GM12875 (cell line): ENCODE measurements around the gene SYTL5.

Experiments
- H3K4me3 ChIP-seq: one replicate; pipeline ENCODE4 v1.5.1; 2011; ENCODE audit warnings: low read depth, low read length, control low read depth
- TF ChIP-seq, protein P1 (sequence below): IDR thresholded peaks from 2 replicates; pipeline ENCODE4 v1.5.1; 2011; ENCODE audit warnings: low read depth, mild to moderate bottlenecking, control low read depth, inconsistent platforms, low read length, moderate library complexity, borderline replicate concordance; ENCODE audit not compliant: insufficient read depth

SYTL5 gene

DNA sequence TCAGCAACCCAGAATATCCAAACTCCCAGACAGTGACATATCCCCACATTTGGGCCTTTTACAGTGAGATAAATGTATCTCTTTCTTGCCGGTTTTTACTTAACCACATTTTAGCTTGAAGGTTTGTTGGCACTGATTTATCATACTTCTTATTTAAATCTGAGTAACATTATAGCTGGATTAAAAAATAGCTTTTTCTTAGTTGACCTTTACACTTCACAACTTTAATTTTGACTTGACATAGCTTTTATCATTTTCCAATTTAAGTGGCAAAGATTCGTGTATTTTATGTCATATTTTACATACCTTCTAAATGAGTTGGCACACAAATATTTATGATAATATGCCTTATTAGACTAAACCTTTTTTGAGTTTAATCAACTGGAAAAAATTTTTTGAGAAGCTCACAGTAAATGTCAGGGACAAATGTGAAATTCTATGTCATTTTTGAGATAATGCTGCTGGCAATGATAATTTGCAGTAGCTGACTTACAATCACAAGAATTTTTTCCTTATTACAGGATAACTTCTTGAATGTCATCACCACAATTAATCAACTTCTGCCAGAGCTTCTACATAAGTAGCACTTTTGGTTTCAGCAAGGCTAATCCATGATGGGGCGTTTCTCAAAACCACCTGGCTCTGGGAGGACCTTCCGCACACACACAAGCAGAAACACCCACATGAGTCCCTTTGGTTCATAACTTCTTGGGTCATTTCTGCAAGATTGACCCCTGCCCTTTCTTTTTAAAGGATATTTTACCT, 80.3 kb downstream of the SYTL5 start:
- H3K4me3 ChIP-seq, result no peak overlapping the region
- TF ChIP-seq, protein P1, sequence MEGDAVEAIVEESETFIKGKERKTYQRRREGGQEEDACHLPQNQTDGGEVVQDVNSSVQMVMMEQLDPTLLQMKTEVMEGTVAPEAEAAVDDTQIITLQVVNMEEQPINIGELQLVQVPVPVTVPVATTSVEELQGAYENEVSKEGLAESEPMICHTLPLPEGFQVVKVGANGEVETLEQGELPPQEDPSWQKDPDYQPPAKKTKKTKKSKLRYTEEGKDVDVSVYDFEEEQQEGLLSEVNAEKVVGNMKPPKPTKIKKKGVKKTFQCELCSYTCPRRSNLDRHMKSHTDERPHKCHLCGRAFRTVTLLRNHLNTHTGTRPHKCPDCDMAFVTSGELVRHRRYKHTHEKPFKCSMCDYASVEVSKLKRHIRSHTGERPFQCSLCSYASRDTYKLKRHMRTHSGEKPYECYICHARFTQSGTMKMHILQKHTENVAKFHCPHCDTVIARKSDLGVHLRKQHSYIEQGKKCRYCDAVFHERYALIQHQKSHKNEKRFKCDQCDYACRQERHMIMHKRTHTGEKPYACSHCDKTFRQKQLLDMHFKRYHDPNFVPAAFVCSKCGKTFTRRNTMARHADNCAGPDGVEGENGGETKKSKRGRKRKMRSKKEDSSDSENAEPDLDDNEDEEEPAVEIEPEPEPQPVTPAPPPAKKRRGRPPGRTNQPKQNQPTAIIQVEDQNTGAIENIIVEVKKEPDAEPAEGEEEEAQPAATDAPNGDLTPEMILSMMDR, result no peak

DNA sequence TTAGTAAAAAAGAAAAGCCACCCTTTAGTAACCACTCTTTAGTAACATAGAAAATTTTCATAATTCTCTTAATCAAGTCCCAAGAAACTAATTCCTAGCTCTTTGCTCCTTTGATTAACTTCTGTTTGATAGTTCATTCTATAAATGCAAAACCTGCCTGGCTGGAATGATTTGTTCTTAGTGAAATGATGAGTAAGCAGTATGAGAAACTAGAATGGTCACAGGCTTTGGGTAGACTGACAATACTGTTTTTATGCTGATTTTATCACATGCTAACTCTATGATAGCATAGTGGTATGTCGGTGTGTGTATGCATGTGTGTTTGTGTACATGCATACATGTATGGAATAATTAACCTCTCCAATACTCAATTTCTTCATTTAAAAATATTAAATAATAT, 81.2 kb downstream of the SYTL5 start:
- no peak overlapping the region for H3K4me3 ChIP-seq
- TF ChIP-seq, protein P1, result no peak

DNA sequence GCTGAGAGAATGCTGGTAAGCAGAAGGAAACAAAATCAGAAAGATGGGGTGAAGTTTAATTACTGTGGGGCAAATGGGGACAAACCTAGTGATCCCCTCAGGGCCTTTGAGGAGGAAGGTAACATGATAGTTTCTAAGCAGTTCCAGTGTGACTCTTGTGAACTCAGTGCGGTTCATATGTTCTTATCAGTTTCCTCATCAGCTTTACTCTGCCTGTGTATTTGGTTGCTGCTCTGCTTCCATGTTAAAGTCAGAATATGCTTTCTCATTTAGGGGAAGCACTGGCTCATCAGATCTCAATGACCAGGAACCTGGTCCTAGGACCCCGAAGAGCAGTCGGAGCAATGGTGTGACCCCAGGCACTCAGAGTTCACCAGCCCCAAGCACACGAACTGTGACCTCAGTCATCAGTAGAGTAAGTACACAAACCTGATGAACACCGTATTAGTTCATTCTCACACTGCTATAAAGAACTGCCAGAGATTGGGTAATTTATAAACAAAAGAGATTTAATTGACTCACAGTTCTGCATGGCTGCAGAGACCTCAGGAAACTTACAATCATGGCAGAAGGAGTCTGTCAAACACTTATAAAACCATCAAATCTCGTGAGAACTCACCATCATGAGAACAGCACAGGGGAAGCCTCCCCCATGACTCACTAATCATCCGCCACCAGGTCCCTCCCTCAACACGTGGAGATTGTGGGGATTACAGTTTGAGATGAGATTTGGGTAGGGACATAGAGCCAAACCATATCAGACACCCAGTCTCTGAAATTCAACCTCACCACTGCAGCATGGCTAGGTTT, 83.0 kb downstream of the SYTL5 start:
- TF ChIP-seq, protein P1, result no peak
- no peak overlapping the region for H3K4me3 ChIP-seq

DNA sequence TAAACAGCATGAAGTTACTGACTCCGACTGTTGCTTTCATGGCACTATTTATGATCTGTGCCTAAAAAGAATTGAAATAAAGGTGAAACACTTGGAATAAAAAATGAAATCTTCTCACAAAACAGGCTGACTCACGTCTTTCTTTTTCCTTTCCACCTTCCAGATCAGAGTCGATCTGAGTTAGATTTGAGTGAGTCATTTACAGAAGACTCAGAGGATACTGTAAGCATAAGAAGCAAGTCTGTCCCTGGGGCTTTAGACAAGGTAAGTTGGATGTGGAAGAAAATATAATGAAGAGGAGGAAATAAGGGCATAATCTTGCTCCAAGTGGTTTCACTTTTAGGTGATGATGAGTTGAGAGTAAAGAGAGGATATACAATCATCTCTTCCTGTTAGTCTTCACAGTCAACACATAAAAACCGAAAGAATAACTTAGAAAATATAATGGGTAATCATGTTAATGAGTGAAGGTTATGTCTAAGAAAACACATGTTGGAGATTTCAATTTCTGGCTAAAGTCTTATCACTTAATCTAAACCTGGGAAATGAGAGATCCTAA, 89.7 kb downstream of the SYTL5 start:
- H3K4me3 ChIP-seq, result no peak overlapping the region
- TF ChIP-seq, protein P1, result no peak

DNA sequence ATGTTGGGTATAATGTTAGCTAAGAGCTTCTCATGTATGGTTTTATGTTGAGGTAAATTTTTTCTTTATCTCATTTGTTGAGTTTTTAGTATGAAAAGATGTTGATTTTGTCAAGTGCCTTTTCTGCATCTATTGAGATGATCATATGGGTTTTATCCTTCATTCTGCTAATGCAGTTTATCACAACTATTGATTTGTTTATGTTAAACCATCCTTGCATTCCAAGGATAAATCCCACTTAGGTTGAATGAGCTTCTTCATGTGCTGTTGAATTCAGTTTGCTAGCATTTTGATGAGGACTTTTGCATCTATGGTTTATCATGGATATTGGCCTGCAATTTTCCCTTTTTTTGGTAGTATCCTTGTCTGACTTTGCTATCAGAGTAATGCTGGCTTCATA, 93.3 kb downstream of the SYTL5 start:
- TF ChIP-seq, protein P1, result no peak
- H3K4me3 ChIP-seq, result no peak overlapping the region

DNA sequence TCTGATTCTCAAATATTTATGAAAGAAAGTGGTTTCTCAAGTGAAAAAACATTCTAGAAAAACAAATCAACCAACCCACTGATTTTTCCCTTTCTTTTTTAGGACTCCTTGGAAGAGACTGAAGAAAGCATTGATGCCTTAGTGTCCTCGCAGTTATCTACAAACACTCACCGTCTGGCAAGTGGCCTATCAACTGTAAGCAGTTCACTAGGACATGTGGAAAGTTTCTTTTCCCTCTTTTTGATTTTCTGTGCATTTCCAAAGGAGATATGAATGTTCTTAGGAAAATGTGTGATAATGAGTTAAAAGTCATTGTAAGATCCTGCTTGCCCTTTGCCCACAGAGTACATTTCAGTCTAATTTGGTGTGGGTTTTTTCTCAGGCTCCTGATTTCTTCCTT, 95.9 kb downstream of the SYTL5 start:
- TF ChIP-seq, protein P1, result no peak
- H3K4me3 ChIP-seq, result no peak overlapping the region
